Measurements from ENCODE around the gene MGAT4B.

Gene MGAT4B

GRCh38 chr5:179774442-179774841, 32.2 kb downstream of the MGAT4B start:
- Histone ChIP-seq H3K36me3 (ENCODE audit: control insufficient read depth in 5 of 5, insufficient read depth in 5 of 5, low read length in 5 of 5) (peaks cover 8 to 87% (median 77%) of the 10 kb centered on the region in 5 donors), H3K27me3 (ENCODE audit: control insufficient read depth in 5 of 5, insufficient read depth in 4 of 5, low read length in 5 of 5) (no peaks in the 10 kb centered on the region), H3K4me3 (ENCODE audit: low read depth in 1 of 5, low read length in 5 of 5) (no peak overlapping the region), H3K4me1 (ENCODE audit: control insufficient read depth in 5 of 5, insufficient read depth in 5 of 5, low read length in 5 of 5) (peaks cover 0 to 29% (median 7%) of the 10 kb centered on the region in 5 donors), H3K9me3 (ENCODE audit: control insufficient read depth in 5 of 5, low read length in 5 of 5) (no peaks in the 10 kb centered on the region), H3K27ac (ENCODE audit: low read depth, low read length) (no peak overlapping the region), H3K9ac (ENCODE audit: low read length in 5 of 5) (no peak overlapping the region)

GRCh38 chr5:179773686-179774040, 33.0 kb downstream of the MGAT4B start:
- H3K27me3 ChIP-seq (ENCODE audit: control insufficient read depth in 5 of 5, insufficient read depth in 4 of 5, low read length in 5 of 5): no peaks in the 10 kb centered on the region
- H3K27ac ChIP-seq (ENCODE audit: low read depth, low read length): no peak overlapping the region
- no peaks in the 10 kb centered on the region for H3K9me3 ChIP-seq (ENCODE audit: control insufficient read depth in 5 of 5, low read length in 5 of 5)
- peaks cover 8 to 92% (median 82%) of the 10 kb centered on the region in 5 donors for H3K36me3 ChIP-seq (ENCODE audit: control insufficient read depth in 5 of 5, insufficient read depth in 5 of 5, low read length in 5 of 5)
- no peak overlapping the region for H3K4me3 ChIP-seq (ENCODE audit: low read depth in 1 of 5, low read length in 5 of 5)
- H3K9ac ChIP-seq (ENCODE audit: low read length in 5 of 5): no peak overlapping the region
- H3K4me1 ChIP-seq (ENCODE audit: control insufficient read depth in 5 of 5, insufficient read depth in 5 of 5, low read length in 5 of 5): peaks cover 0 to 24% (median 5%) of the 10 kb centered on the region in 5 donors

GRCh38 chr5:179772351-179772750, 34.3 kb downstream of the MGAT4B start:
- H3K9me3 ChIP-seq (ENCODE audit: control insufficient read depth in 5 of 5, low read length in 5 of 5): no peaks in the 10 kb centered on the region
- no peaks in the 10 kb centered on the region for H3K27me3 ChIP-seq (ENCODE audit: control insufficient read depth in 5 of 5, insufficient read depth in 4 of 5, low read length in 5 of 5)
- no peak overlapping the region for H3K27ac ChIP-seq (ENCODE audit: low read depth, low read length)
- peaks cover 8 to 85% (median 77%) of the 10 kb centered on the region in 5 donors for H3K36me3 ChIP-seq (ENCODE audit: control insufficient read depth in 5 of 5, insufficient read depth in 5 of 5, low read length in 5 of 5)
- H3K4me1 ChIP-seq (ENCODE audit: control insufficient read depth in 5 of 5, insufficient read depth in 5 of 5, low read length in 5 of 5): peaks cover 0 to 13% (median 3%) of the 10 kb centered on the region in 5 donors
- H3K9ac ChIP-seq (ENCODE audit: low read length in 5 of 5): no peak overlapping the region
- H3K4me3 ChIP-seq (ENCODE audit: low read depth in 1 of 5, low read length in 5 of 5): no peak overlapping the region

GRCh38 chr5:179771311-179771895, 35.3 kb downstream of the MGAT4B start:
- H3K9ac ChIP-seq (ENCODE audit: low read length in 5 of 5): no peak overlapping the region
- peaks cover 8 to 85% (median 81%) of the 10 kb centered on the region in 5 donors for H3K36me3 ChIP-seq (ENCODE audit: control insufficient read depth in 5 of 5, insufficient read depth in 5 of 5, low read length in 5 of 5)
- H3K27ac ChIP-seq (ENCODE audit: low read depth, low read length): no peak overlapping the region
- H3K4me1 ChIP-seq (ENCODE audit: control insufficient read depth in 5 of 5, insufficient read depth in 5 of 5, low read length in 5 of 5): peaks cover 1 to 18% (median 9%) of the 10 kb centered on the region in 5 donors
- no peaks in the 10 kb centered on the region for H3K9me3 ChIP-seq (ENCODE audit: control insufficient read depth in 5 of 5, low read length in 5 of 5)
- no peak overlapping the region for H3K4me3 ChIP-seq (ENCODE audit: low read depth in 1 of 5, low read length in 5 of 5)
- H3K27me3 ChIP-seq (ENCODE audit: control insufficient read depth in 5 of 5, insufficient read depth in 4 of 5, low read length in 5 of 5): no peaks in the 10 kb centered on the region

- H3K27me3 ChIP-seq (ENCODE audit: control insufficient read depth in 5 of 5, insufficient read depth in 4 of 5, low read length in 5 of 5): no peaks in the 10 kb centered on the region
- no peak overlapping the region for H3K27ac ChIP-seq (ENCODE audit: low read depth, low read length)
- H3K4me1 ChIP-seq (ENCODE audit: control insufficient read depth in 5 of 5, insufficient read depth in 5 of 5, low read length in 5 of 5): peaks cover 7 to 24% (median 21%) of the 10 kb centered on the region in 5 donors
- H3K9ac ChIP-seq (ENCODE audit: low read length in 5 of 5): no peak overlapping the region
- H3K9me3 ChIP-seq (ENCODE audit: control insufficient read depth in 5 of 5, low read length in 5 of 5): no peaks in the 10 kb centered on the region
- peaks cover 8 to 82% (median 77%) of the 10 kb centered on the region in 5 donors for H3K36me3 ChIP-seq (ENCODE audit: control insufficient read depth in 5 of 5, insufficient read depth in 5 of 5, low read length in 5 of 5)
- no peak overlapping the region for H3K4me3 ChIP-seq (ENCODE audit: low read depth in 1 of 5, low read length in 5 of 5)
Measured at GRCh38 chr5:179769796-179770195, 36.9 kb downstream of the MGAT4B start.

GRCh38 chr5:179769271-179769670, 37.4 kb downstream of the MGAT4B start:
- Histone ChIP-seq H3K27me3 (ENCODE audit: control insufficient read depth in 5 of 5, insufficient read depth in 4 of 5, low read length in 5 of 5) (no peaks in the 10 kb centered on the region), H3K36me3 (ENCODE audit: control insufficient read depth in 5 of 5, insufficient read depth in 5 of 5, low read length in 5 of 5) (peaks cover 8 to 77% (median 71%) of the 10 kb centered on the region in 5 donors), H3K27ac (ENCODE audit: low read depth, low read length) (no peak overlapping the region), H3K9ac (ENCODE audit: low read length in 5 of 5) (no peak overlapping the region), H3K9me3 (ENCODE audit: control insufficient read depth in 5 of 5, low read length in 5 of 5) (no peaks in the 10 kb centered on the region), H3K4me1 (ENCODE audit: control insufficient read depth in 5 of 5, insufficient read depth in 5 of 5, low read length in 5 of 5) (peaks cover 7 to 26% (median 21%) of the 10 kb centered on the region in 5 donors), H3K4me3 (ENCODE audit: low read depth in 1 of 5, low read length in 5 of 5) (no peak overlapping the region)

GRCh38 chr5:179768326-179769085, 38.2 kb downstream of the MGAT4B start:
- H3K27ac ChIP-seq (ENCODE audit: low read depth, low read length): no peak overlapping the region
- H3K36me3 ChIP-seq (ENCODE audit: control insufficient read depth in 5 of 5, insufficient read depth in 5 of 5, low read length in 5 of 5): peaks cover 8 to 70% (median 64%) of the 10 kb centered on the region in 5 donors
- H3K27me3 ChIP-seq (ENCODE audit: control insufficient read depth in 5 of 5, insufficient read depth in 4 of 5, low read length in 5 of 5): no peaks in the 10 kb centered on the region
- H3K9me3 ChIP-seq (ENCODE audit: control insufficient read depth in 5 of 5, low read length in 5 of 5): no peaks in the 10 kb centered on the region
- H3K4me3 ChIP-seq (ENCODE audit: low read depth in 1 of 5, low read length in 5 of 5): no peak overlapping the region
- H3K4me1 ChIP-seq (ENCODE audit: control insufficient read depth in 5 of 5, insufficient read depth in 5 of 5, low read length in 5 of 5): peaks cover 8 to 33% (median 28%) of the 10 kb centered on the region in 5 donors
- H3K9ac ChIP-seq (ENCODE audit: low read length in 5 of 5): no peak overlapping the region

- Histone ChIP-seq H3K9ac (ENCODE audit: low read length in 5 of 5) (no peak overlapping the region), H3K27me3 (ENCODE audit: control insufficient read depth in 5 of 5, insufficient read depth in 4 of 5, low read length in 5 of 5) (no peaks in the 10 kb centered on the region), H3K4me3 (ENCODE audit: low read depth in 1 of 5, low read length in 5 of 5) (no peak overlapping the region), H3K36me3 (ENCODE audit: control insufficient read depth in 5 of 5, insufficient read depth in 5 of 5, low read length in 5 of 5) (peaks cover 8 to 60% (median 56%) of the 10 kb centered on the region in 5 donors), H3K9me3 (ENCODE audit: control insufficient read depth in 5 of 5, low read length in 5 of 5) (no peaks in the 10 kb centered on the region), H3K27ac (ENCODE audit: low read depth, low read length) (no peak overlapping the region), H3K4me1 (ENCODE audit: control insufficient read depth in 5 of 5, insufficient read depth in 5 of 5, low read length in 5 of 5) (peaks cover 10 to 42% (median 37%) of the 10 kb centered on the region in 5 donors)
Measured at GRCh38 chr5:179767496-179768100, 39.1 kb downstream of the MGAT4B start.

- Histone ChIP-seq H3K27me3 (ENCODE audit: control insufficient read depth in 5 of 5, insufficient read depth in 4 of 5, low read length in 5 of 5) (no peaks in the 10 kb centered on the region), H3K9ac (ENCODE audit: low read length in 5 of 5) (peak overlapping the region in 2 of 5 donors; percentile 27 to 36), H3K36me3 (ENCODE audit: control insufficient read depth in 5 of 5, insufficient read depth in 5 of 5, low read length in 5 of 5) (peaks cover 8 to 53% (median 49%) of the 10 kb centered on the region in 5 donors), H3K9me3 (ENCODE audit: control insufficient read depth in 5 of 5, low read length in 5 of 5) (no peaks in the 10 kb centered on the region), H3K4me1 (ENCODE audit: control insufficient read depth in 5 of 5, insufficient read depth in 5 of 5, low read length in 5 of 5) (peaks cover 16 to 49% (median 44%) of the 10 kb centered on the region in 5 donors), H3K4me3 (ENCODE audit: low read depth in 1 of 5, low read length in 5 of 5) (no peak overlapping the region), H3K27ac (ENCODE audit: low read depth, low read length) (peak overlapping the region; percentile 54)
Measured at GRCh38 chr5:179766726-179767455, 39.8 kb downstream of the MGAT4B start.
